Fibroblast of lung (primary cell): ENCODE data around the gene CGB2. TPM values are rescaled to one million over a fixed set of nuclear protein-coding genes. Genes with fewer than 3 reads are reported as not detected.

Experiments
- DNase-seq, 2 donors: peaks; one replicate each; pipeline versions ENCODE4 v3.0.0 to v3.0.0-alpha.2; 2010; ENCODE audit warnings: low read depth in 2 of 2
- H2AFZ ChIP-seq: 2 replicates; pipeline ENCODE4 v1.5.1; 2012; ENCODE audit warnings: low read length, control low read depth, inconsistent platforms
- H3K27ac ChIP-seq: 2 replicates; pipeline ENCODE4 v1.5.1; 2011; ENCODE audit warnings: low read length, control low read depth; ENCODE audit not compliant: insufficient read depth
- H3K27me3 ChIP-seq: 2 replicates; pipeline ENCODE4 v1.5.1; 2011; ENCODE audit warnings: mild to moderate bottlenecking, low read length; ENCODE audit not compliant: control insufficient read depth, insufficient read depth
- H3K36me3 ChIP-seq: 2 replicates; pipeline ENCODE4 v1.5.1; 2011; ENCODE audit warnings: low read length; ENCODE audit not compliant: control insufficient read depth, insufficient read depth
- H3K4me1 ChIP-seq: 2 replicates; pipeline ENCODE4 v1.5.1; 2011; ENCODE audit warnings: low read length; ENCODE audit not compliant: control insufficient read depth, insufficient read depth; ENCODE audit errors: extremely low read depth
- H3K4me2 ChIP-seq: 2 replicates; pipeline ENCODE4 v1.5.1; 2011; ENCODE audit warnings: low read length, control low read depth; ENCODE audit not compliant: insufficient read depth; ENCODE audit errors: extremely low read depth
- H3K4me3 ChIP-seq, 4 experiments: fragments of 200-600 bp in 1 of 4; sonication (generic) in 1 of 4; replicated peaks in 1 of 4; 2 replicates each; pipeline ENCODE4 v1.5.1; 2011 to 2016; ENCODE audit warnings: low read length in 4 of 4, low read depth in 3 of 4, mild to moderate bottlenecking in 3 of 4, control low read depth in 2 of 4, inconsistent platforms in 1 of 4, mixed read lengths in 1 of 4; ENCODE audit not compliant: insufficient read depth in 1 of 4; ENCODE audit errors: control extremely low read depth in 1 of 4
- H3K79me2 ChIP-seq: 2 replicates; pipeline ENCODE4 v1.5.1; 2012; ENCODE audit warnings: mild to moderate bottlenecking, low read length, inconsistent platforms; ENCODE audit not compliant: control insufficient read depth, insufficient read depth
- H3K9ac ChIP-seq: 2 replicates; pipeline ENCODE4 v1.5.1; 2011; ENCODE audit warnings: mild to moderate bottlenecking, low read length, control low read depth; ENCODE audit not compliant: insufficient read depth
- H3K9me3 ChIP-seq: 2 replicates; pipeline ENCODE4 v1.5.1; 2012; ENCODE audit warnings: low read depth, low read length; ENCODE audit not compliant: control insufficient read depth, insufficient read depth
- H4K20me1 ChIP-seq: 2 replicates; pipeline ENCODE4 v1.5.1; 2011; ENCODE audit warnings: low read length; ENCODE audit not compliant: control insufficient read depth, insufficient read depth; ENCODE audit errors: extremely low read depth
- EZH2 ChIP-seq: IDR thresholded peaks from 2 replicates; pipeline ENCODE4 v1.5.1; 2012; ENCODE audit warnings: low read length, control low read depth, mild to moderate bottlenecking; ENCODE audit errors: missing control alignments
- polyA plus RNA-seq, 2 donors: library from polyadenylated mRNA; depleted of rRNA in 1 of 2; stranded (reverse) in 1 of 2; unstranded in 1 of 2; fragments of >200 nt; gene quantifications; 2 replicates each; pipeline ENCODE4 v1.2.1, GENCODE V29; 2011 to 2012; ENCODE audit warnings: missing spikeins in 1 of 2
- total RNA-seq: library from RNA; depleted of rRNA; stranded (reverse); fragments of >200 nt; gene quantifications from 2 replicates; pipeline ENCODE4 v1.2.1, GENCODE V29; 2014
- TF ChIP-seq, protein P1 (sequence below), 2 donors: IDR thresholded peaks in 1 of 2; conservative IDR thresholded peaks in 1 of 2; 1 replicate in 1 of 2; 2 replicates in 1 of 2; pipeline ENCODE4 v1.5.1; 2011 to 2012; ENCODE audit warnings: low read length in 2 of 2, control low read depth in 1 of 2, inconsistent platforms in 1 of 2, low read depth in 1 of 2, mild to moderate bottlenecking in 1 of 2

CGB2 gene
- total and polyA plus RNA-seq, 2 donors (not counting 1 experiment from before 2014, with no cell fraction given), result not detected

DNA sequence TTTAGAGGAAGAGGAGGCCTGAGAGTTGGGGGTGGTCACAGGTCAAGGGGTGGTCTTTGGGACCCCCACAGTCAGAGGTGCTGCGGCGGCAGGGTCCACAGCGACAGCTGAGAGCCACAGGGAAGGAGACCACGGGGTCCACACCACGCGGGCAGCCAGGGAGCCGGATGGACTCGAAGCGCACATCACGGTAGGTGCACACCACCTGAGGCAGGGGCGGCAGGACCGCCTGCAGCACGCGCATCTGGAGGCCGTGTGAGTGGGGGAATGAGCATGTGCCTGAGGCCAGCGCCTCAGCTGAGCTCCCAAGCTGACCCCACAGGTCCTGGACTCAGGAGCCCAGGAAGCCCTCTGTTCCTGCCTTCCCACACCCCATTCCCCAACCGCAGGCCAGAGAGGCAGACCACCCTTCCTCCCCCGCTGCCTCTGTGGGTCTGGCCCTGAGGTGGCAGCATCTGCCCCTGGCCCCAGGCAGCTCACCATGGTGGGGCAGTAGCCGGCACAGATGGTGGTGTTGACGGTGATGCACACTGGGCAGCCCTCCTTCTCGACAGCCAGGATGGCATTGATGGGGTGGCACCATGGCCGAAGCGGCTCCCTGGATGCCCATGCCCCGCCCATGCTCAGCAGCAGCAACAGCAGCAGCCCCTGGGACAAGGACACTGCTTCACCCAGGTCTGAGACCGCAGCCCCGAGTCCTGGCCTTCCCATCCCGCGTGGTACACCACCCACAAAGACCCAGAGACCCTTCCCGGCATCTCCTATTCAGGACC is 15.4 kb upstream of the CGB2 start:
- H3K79me2 ChIP-seq, result no peaks in the 10 kb centered on the region
- H3K4me1 ChIP-seq, result peaks cover 2% of the 10 kb centered on the region
- H3K27me3 ChIP-seq, result peaks cover 3% of the 10 kb centered on the region
- H3K9me3 ChIP-seq, result no peaks in the 10 kb centered on the region
- no peak overlapping the region for H3K4me2 ChIP-seq
- TF ChIP-seq, protein P1, sequence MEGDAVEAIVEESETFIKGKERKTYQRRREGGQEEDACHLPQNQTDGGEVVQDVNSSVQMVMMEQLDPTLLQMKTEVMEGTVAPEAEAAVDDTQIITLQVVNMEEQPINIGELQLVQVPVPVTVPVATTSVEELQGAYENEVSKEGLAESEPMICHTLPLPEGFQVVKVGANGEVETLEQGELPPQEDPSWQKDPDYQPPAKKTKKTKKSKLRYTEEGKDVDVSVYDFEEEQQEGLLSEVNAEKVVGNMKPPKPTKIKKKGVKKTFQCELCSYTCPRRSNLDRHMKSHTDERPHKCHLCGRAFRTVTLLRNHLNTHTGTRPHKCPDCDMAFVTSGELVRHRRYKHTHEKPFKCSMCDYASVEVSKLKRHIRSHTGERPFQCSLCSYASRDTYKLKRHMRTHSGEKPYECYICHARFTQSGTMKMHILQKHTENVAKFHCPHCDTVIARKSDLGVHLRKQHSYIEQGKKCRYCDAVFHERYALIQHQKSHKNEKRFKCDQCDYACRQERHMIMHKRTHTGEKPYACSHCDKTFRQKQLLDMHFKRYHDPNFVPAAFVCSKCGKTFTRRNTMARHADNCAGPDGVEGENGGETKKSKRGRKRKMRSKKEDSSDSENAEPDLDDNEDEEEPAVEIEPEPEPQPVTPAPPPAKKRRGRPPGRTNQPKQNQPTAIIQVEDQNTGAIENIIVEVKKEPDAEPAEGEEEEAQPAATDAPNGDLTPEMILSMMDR (conservative IDR thresholded peaks at IDR 0.05 in 1 of 2, IDR thresholded peaks at IDR 0.05 in 1 of 2; ENCODE audit: low read depth in 1 of 2, low read length in 2 of 2), result no peak
- TF ChIP-seq EZH2, result no peak
- no peaks in the 10 kb centered on the region for H4K20me1 ChIP-seq
- no peak for DNase-seq
- H3K4me3 ChIP-seq, result no peak overlapping the region
- H3K36me3 ChIP-seq, result peaks cover 17% of the 10 kb centered on the region
- H3K27ac ChIP-seq, result no peak overlapping the region
- H2AFZ ChIP-seq, result no peak overlapping the region
- H3K9ac ChIP-seq, result no peak overlapping the region

DNA sequence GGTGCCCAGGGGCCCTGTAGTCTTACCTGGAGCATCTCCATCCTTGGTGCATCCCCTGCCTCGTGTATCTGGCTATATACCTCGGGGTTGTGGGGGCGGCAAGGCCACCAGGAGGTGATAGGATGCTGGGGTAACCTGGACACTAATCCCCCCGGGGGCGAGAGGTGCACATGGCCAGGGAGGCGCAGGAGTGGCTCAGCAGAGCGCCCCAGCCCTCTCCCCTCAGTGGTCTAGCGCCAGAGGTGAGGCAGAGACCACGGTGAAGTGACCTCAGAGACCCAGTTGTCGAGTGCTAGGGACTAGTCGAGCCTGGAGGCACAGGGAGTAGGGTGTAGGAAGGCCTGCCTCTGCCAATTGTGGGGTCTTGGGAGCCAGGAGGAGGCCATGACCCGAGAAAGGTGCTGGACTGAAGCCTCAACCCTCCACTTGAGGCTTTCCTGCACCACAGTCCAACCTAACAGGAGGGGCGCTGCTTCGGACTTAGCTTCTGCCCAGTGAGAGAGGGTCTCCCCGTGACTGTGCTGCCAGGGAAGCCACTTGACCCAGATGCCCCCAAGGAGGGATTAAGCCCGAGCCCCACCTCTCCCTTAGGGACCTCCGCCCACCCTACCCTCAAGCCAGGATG is 14.5 kb upstream of the CGB2 start, which contains the start of gene LHB:
TSS of gene LHB (minus strand) at position 51 of the 625 bp plus-strand sequence. CDS start at position 41, 10 bp downstream.
- Histone ChIP-seq H3K27ac (no peak within 1 kb of the TSS), H2AFZ (peak within 1 kb of the TSS; percentile 30), H3K9ac (peak within 1 kb of the TSS; percentile 16), H3K79me2 (no peaks in the 10 kb centered on the region), H3K9me3 (no peaks in the 10 kb centered on the region), H3K36me3 (peaks cover 14% of the 10 kb centered on the region), H4K20me1 (no peaks in the 10 kb centered on the region), H3K4me2 (peak within 1 kb of the TSS; percentile 85), H3K27me3 (peaks cover 3% of the 10 kb centered on the region), H3K4me3 (peak within 1 kb of the TSS; percentile 18 to 53 (median 24)), H3K4me1 (peaks cover 2% of the 10 kb centered on the region)
- DNase-seq, result no peak
- TF ChIP-seq, protein P1 (conservative IDR thresholded peaks at IDR 0.05 in 1 of 2, IDR thresholded peaks at IDR 0.05 in 1 of 2; ENCODE audit: low read depth in 1 of 2, low read length in 2 of 2), result no peak
- TF ChIP-seq EZH2, result no peak

DNA sequence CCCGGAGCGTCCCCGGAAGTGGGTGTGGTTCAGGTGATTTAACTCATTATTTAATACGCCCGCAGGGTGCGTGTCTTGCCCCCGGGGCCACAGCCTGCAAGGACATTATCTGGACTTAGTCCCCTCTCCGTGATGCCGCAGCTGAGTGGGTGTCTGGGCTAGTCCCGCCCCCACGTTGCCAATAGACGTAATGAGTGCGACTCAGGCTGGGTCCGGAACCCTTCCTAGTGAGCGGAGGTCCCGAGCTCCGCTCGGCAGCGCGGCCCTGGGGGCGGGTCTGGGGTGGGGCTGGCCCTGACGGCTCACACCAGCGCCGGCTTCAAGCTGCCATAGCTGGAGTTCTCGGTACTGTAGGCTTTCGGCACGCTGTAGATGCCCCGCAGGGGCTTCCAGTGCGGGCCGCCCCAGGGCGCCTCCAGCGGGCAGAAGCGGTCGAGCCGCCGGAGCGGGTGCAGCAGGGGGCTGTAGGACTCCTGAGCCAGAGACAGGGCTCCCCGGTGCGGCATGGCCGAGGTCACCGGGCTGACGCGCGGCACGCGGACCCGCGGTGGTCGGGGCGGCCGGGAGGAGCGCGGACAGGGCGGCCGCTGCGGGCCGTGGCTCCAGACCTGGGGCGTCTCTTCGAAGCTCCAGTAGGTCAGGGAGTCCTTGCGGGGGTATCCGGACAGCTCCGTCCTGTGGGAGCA is 13.9 kb upstream of the CGB2 start:
- DNase-seq, result peak; percentile 47 to 66
- H2AFZ ChIP-seq, result peak overlapping the region; percentile 30

More for the DNA sequence above, 13.9 kb upstream of the CGB2 start:
- Histone ChIP-seq H3K27ac (no peak overlapping the region), H3K79me2 (no peaks in the 10 kb centered on the region), H3K9me3 (no peaks in the 10 kb centered on the region), H3K4me1 (peaks cover 2% of the 10 kb centered on the region), H3K4me2 (peak overlapping the region; percentile 85), H3K4me3 (peak overlapping the region; percentile 24 to 53 (median 45)), H3K27me3 (peaks cover 3% of the 10 kb centered on the region), H3K9ac (peak overlapping the region; percentile 16), H3K36me3 (peaks cover 12% of the 10 kb centered on the region), H4K20me1 (no peaks in the 10 kb centered on the region)
- TF ChIP-seq, protein P1 (conservative IDR thresholded peaks at IDR 0.05 in 1 of 2, IDR thresholded peaks at IDR 0.05 in 1 of 2; ENCODE audit: low read depth in 1 of 2, low read length in 2 of 2), result peak; percentile 45 to 53
- TF ChIP-seq EZH2, result no peak
